DND-41 (cell line): ENCODE measurements around the gene PIEZO2.

ENCODE experiments used
- ATAC-seq: fragments of 200-7000 bp; cut with Tn5 transposase; 3 replicates; pipeline ENCODE4 v1.9.1; 2021; ENCODE audit warnings: low read depth; ENCODE audit not compliant: insufficient read depth
- DNase-seq: peaks from one replicate; pipeline ENCODE4 v3.0.0-alpha.2; 2020
- H2AFZ ChIP-seq: 2 replicates; pipeline ENCODE4 v1.6.0; 2012; ENCODE audit warnings: low read depth, low read length
- H3K27ac ChIP-seq: 2 replicates; pipeline ENCODE4 v1.5.1; 2012; ENCODE audit warnings: low read length, inconsistent platforms
- H3K27me3 ChIP-seq: fragments of 200-600 bp; sonication (generic); 2 replicates; pipeline ENCODE4 v1.6.0; 2012; ENCODE audit warnings: low read length, mild to moderate bottlenecking, inconsistent platforms; ENCODE audit not compliant: insufficient read depth, poor library complexity
- H3K36me3 ChIP-seq: 2 replicates; pipeline ENCODE4 v1.5.1; 2012; ENCODE audit warnings: low read length, inconsistent platforms; ENCODE audit not compliant: insufficient read depth
- H3K4me1 ChIP-seq: 2 replicates; pipeline ENCODE4 v1.5.1; 2012; ENCODE audit warnings: mild to moderate bottlenecking, low read length; ENCODE audit not compliant: insufficient read depth
- H3K4me2 ChIP-seq: 2 replicates; pipeline ENCODE4 v1.6.0; 2012; ENCODE audit warnings: mild to moderate bottlenecking, moderate library complexity, low read length, inconsistent platforms; ENCODE audit not compliant: insufficient read depth
- H3K4me3 ChIP-seq, 2 experiments: fragments of 200-600 bp in 1 of 2; shearing (Covaris generic) in 1 of 2; 2 replicates each; pipeline ENCODE4 v1.5.1; 2012 to 2016; ENCODE audit warnings: inconsistent platforms in 2 of 2, low read length in 2 of 2, mild to moderate bottlenecking in 2 of 2, low read depth in 1 of 2, moderate library complexity in 1 of 2
- H3K79me2 ChIP-seq: 2 replicates; pipeline ENCODE4 v1.6.0; 2012; ENCODE audit warnings: low read length, inconsistent platforms; ENCODE audit not compliant: insufficient read depth
- H3K9ac ChIP-seq: 2 replicates; pipeline ENCODE4 v1.6.0; 2012; ENCODE audit warnings: low read depth, mild to moderate bottlenecking, inconsistent platforms, low read length, moderate library complexity
- H3K9me3 ChIP-seq: 2 replicates; pipeline ENCODE4 v1.5.1; 2012; ENCODE audit warnings: low read length, moderate library complexity, mild to moderate bottlenecking, inconsistent platforms; ENCODE audit not compliant: insufficient read depth, severe bottlenecking
- H4K20me1 ChIP-seq: 2 replicates; pipeline ENCODE4 v1.6.0; 2012; ENCODE audit warnings: low read length; ENCODE audit not compliant: insufficient read depth
- CTCF ChIP-seq: IDR thresholded peaks from 2 replicates; pipeline ENCODE4 v1.5.1; 2012; ENCODE audit warnings: borderline replicate concordance, low read length, moderate library complexity, mild to moderate bottlenecking; ENCODE audit not compliant: poor library complexity, severe bottlenecking; ENCODE audit errors: extremely low read depth
- EZH2 ChIP-seq: IDR thresholded peaks from 3 replicates; pipeline ENCODE4 v1.6.1; 2012; ENCODE audit warnings: borderline replicate concordance, low read depth, mild to moderate bottlenecking, moderate library complexity, low read length, inconsistent platforms; ENCODE audit not compliant: severe bottlenecking

The PIEZO2 gene

GRCh38 chr18:10715791-10716190, 433.6 kb downstream of the PIEZO2 start:
- no peaks in the 10 kb centered on the region for H3K9me3 ChIP-seq
- H3K79me2 ChIP-seq = no peaks in the 10 kb centered on the region
- H3K4me3 ChIP-seq = no peak overlapping the region
- H2AFZ ChIP-seq = no peak overlapping the region
- H3K27me3 ChIP-seq = peaks cover 5% of the 10 kb centered on the region
- no peaks in the 10 kb centered on the region for H3K4me1 ChIP-seq
- ATAC-seq (no peak), DNase-seq (no peak)
- no peaks in the 10 kb centered on the region for H3K36me3 ChIP-seq
- H4K20me1 ChIP-seq = no peaks in the 10 kb centered on the region
- no peak overlapping the region for H3K9ac ChIP-seq
- H3K4me2 ChIP-seq = no peak overlapping the region
- no peak for TF ChIP-seq EZH2
- TF ChIP-seq CTCF = no peak
- no peak overlapping the region for H3K27ac ChIP-seq

- H4K20me1 ChIP-seq = no peaks in the 10 kb centered on the region
- no peak overlapping the region for H3K4me2 ChIP-seq
- H2AFZ ChIP-seq = no peak overlapping the region
- DNase-seq (no peak), ATAC-seq (no peak)
- H3K27ac ChIP-seq = no peak overlapping the region
- no peak overlapping the region for H3K9ac ChIP-seq
- H3K4me1 ChIP-seq = no peaks in the 10 kb centered on the region
- H3K9me3 ChIP-seq = no peaks in the 10 kb centered on the region
- no peak for TF ChIP-seq CTCF
- no peak for TF ChIP-seq EZH2
- H3K79me2 ChIP-seq = no peaks in the 10 kb centered on the region
- no peak overlapping the region for H3K4me3 ChIP-seq
- H3K36me3 ChIP-seq = no peaks in the 10 kb centered on the region
- peaks cover 5% of the 10 kb centered on the region for H3K27me3 ChIP-seq
Measured at GRCh38 chr18:10713409-10713808, 436.0 kb downstream of the PIEZO2 start.

GRCh38 chr18:10707294-10707693, 442.1 kb downstream of the PIEZO2 start:
- Histone ChIP-seq H3K4me1 (no peaks in the 10 kb centered on the region), H3K27ac (no peak overlapping the region), H3K9ac (no peak overlapping the region), H3K9me3 (no peaks in the 10 kb centered on the region), H3K4me2 (no peak overlapping the region), H3K79me2 (no peaks in the 10 kb centered on the region), H3K36me3 (no peaks in the 10 kb centered on the region), H4K20me1 (no peaks in the 10 kb centered on the region), H3K4me3 (no peak overlapping the region), H3K27me3 (peaks cover 8% of the 10 kb centered on the region), H2AFZ (no peak overlapping the region)
- TF ChIP-seq CTCF = no peak
- TF ChIP-seq EZH2 = no peak
- no peak for DNase-seq
- ATAC-seq = no peak

GRCh38 chr18:10705786-10706185, 443.6 kb downstream of the PIEZO2 start:
- Histone ChIP-seq H3K4me2 (no peak overlapping the region), H3K9ac (no peak overlapping the region), H3K4me1 (no peaks in the 10 kb centered on the region), H2AFZ (no peak overlapping the region), H3K36me3 (no peaks in the 10 kb centered on the region), H3K9me3 (no peaks in the 10 kb centered on the region), H3K27me3 (peaks cover 4% of the 10 kb centered on the region), H4K20me1 (no peaks in the 10 kb centered on the region), H3K27ac (no peak overlapping the region), H3K4me3 (no peak overlapping the region), H3K79me2 (no peaks in the 10 kb centered on the region)
- DNase-seq (no peak), ATAC-seq (no peak)
- no peak for TF ChIP-seq EZH2
- TF ChIP-seq CTCF = no peak
